ENCODE results near the gene GPATCH4.
A peak's percentile ranks its signal among the peaks of the same experiment; 100 is the strongest.
"Not testable (repeated sequence)": the region's sequence is repeated elsewhere in the genome, so short reads cannot be mapped to it uniquely, and the experiment has no call there.

GPATCH4 gene

GRCh38 chr1:156626079-156626438 is 24.8 kb upstream of the GPATCH4 start:
- no peak for DNase-seq

GRCh38 chr1:156625436-156626078 is 24.3 kb upstream of the GPATCH4 start:
- DNase-seq, result peak; percentile 82

- DNase-seq, result peak; percentile 11
Observed at GRCh38 chr1:156624814-156625435, 23.6 kb upstream of the GPATCH4 start.

GRCh38 chr1:156623946-156624813 is 22.9 kb upstream of the GPATCH4 start:
- peak; percentile 50 for DNase-seq

- no peak for DNase-seq
Observed at GRCh38 chr1:156622581-156623297, 21.5 kb upstream of the GPATCH4 start.

GRCh38 chr1:156619582-156619955 is 18.3 kb upstream of the GPATCH4 start:
- DNase-seq, result no peak

GRCh38 chr1:156618853-156619581 is 17.7 kb upstream of the GPATCH4 start, which contains the start of gene HAPLN2:
TSS of gene HAPLN2 (plus strand) at chr1:156619415. CDS start at chr1:156623491, 4,076 bp downstream.
- DNase-seq, result peak; percentile 34

GRCh38 chr1:156616463-156616862 is 15.2 kb upstream of the GPATCH4 start:
- no peak for DNase-seq

- no peak for DNase-seq
Observed at GRCh38 chr1:156615946-156616345, 14.7 kb upstream of the GPATCH4 start.

- no peak for DNase-seq
Observed at GRCh38 chr1:156612666-156613065, 11.4 kb upstream of the GPATCH4 start.

GRCh38 chr1:156610072-156610471 is 8.8 kb upstream of the GPATCH4 start:
- not testable (repeated sequence) for DNase-seq

- peak; percentile 70 for DNase-seq
Observed at GRCh38 chr1:156608981-156609380, 7.7 kb upstream of the GPATCH4 start.

GRCh38 chr1:156608036-156608674 is 6.9 kb upstream of the GPATCH4 start:
- DNase-seq, result peak; percentile 74

GRCh38 chr1:156607344-156607743 is 6.1 kb upstream of the GPATCH4 start:
- not testable (repeated sequence) for DNase-seq

- DNase-seq, result peak; percentile 20
Observed at GRCh38 chr1:156602557-156602993, 1.3 kb upstream of the GPATCH4 start.

GRCh38 chr1:156601892-156602291 is 613 bp upstream of the GPATCH4 start:
- no peak for DNase-seq

- DNase-seq, result no peak
Observed at GRCh38 chr1:156600733-156601121, 552 bp downstream of the GPATCH4 start.

- DNase-seq, result no peak
Observed at GRCh38 chr1:156599811-156600210, 1.5 kb downstream of the GPATCH4 start.

- DNase-seq, result no peak
Observed at GRCh38 chr1:156598731-156599432, 2.4 kb downstream of the GPATCH4 start.

- DNase-seq, result no peak
Observed at GRCh38 chr1:156598125-156598524, 3.2 kb downstream of the GPATCH4 start.

GRCh38 chr1:156596426-156596825 is 4.9 kb downstream of the GPATCH4 start:
- no peak for DNase-seq

All from CD4-positive, alpha-beta T cell treated with Interleukin-6 for 4 hours (primary cell).